ENCODE results near the gene LRR1. TPM values are rescaled to one million over a fixed set of nuclear protein-coding genes. Genes with fewer than 3 reads are reported as not detected.

Gene LRR1
- total and polyA plus RNA-seq, 8 donors: 10.1 to 16.1 (median 12.9) TPM

- H3K27me3 ChIP-seq: no peaks in the 10 kb centered on the region
- DNase-seq (no peak), ATAC-seq (no peak)
- H3K27ac ChIP-seq: no peak overlapping the region
- H3K4me1 ChIP-seq: peaks cover 17 to 49% of the 10 kb centered on the region in 2 donors
- H3K36me3 ChIP-seq: peaks cover 0 to 15% of the 10 kb centered on the region in 2 donors
- TF ChIP-seq CTCF (IDR thresholded peaks at IDR 0.05): no peak
- intact Hi-C loops (cut with DNase I): loop anchor here in 1 of 2 donors (10.0 kb wide), 1 partner anchor 197 kb away; no protein-coding TSS in a partner anchor
- no peak overlapping the region for H3K4me3 ChIP-seq
- H3K9me3 ChIP-seq: no peaks in the 10 kb centered on the region
These were observed 38.9 kb downstream of the LRR1 start for GRCh38 chr14:49637534-49638078.

DNA sequence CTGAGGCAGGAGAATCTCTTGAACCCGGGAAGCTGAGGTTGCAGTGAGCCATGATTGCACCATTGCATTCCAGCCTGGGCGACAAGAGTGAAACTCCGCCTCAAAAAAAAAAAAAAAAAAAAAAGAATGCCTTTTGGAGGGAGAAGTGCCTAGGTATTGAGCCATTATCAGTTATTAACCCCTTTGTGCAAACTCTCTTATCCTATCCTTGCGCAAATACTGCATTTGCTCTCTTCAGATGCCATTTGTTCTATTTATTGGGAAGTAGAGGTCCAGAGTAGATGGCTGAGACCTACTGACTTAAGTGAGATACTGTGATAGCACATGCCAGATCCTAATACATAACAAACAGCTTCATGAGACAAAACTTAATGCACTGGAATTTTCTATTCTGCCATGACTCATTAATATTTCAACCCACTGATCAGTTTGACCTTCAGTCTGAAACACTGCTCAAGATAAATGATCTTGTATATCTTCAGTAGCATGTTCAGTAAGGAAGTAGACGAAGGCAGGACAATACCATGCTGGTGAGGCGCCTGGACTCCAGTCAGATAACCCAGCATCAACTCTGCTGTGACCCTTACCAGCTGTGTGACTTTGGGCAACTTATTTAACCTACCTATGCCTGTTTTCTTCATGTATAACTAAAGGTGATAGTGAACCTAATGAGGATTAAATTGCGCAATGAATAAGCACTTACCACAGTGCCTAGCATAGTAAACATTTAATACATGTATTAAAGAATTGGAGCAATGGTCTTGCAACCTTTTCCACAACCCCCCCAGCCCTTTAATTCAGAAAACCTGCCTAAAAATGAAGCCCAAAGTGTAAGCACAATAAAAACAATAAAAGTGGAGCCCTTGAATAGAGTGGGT lies 42.0 kb downstream of the LRR1 start:
- ATAC-seq (peak; percentile 60), DNase-seq (no peak)
- H3K9me3 ChIP-seq: no peaks in the 10 kb centered on the region
- H3K27me3 ChIP-seq: no peaks in the 10 kb centered on the region
- peaks cover 17 to 38% of the 10 kb centered on the region in 2 donors for H3K4me1 ChIP-seq
- no peak overlapping the region for H3K4me3 ChIP-seq
- intact Hi-C loops (cut with DNase I): no loop called here
- peaks cover 0 to 15% of the 10 kb centered on the region in 2 donors for H3K36me3 ChIP-seq
- H3K27ac ChIP-seq: no peak overlapping the region
- TF ChIP-seq CTCF (IDR thresholded peaks at IDR 0.05): no peak

GRCh38 chr14:49641697-49642129 lies 43.0 kb downstream of the LRR1 start:
- Histone ChIP-seq H3K4me1 (peaks cover 9 to 29% of the 10 kb centered on the region in 2 donors), H3K9me3 (no peaks in the 10 kb centered on the region), H3K4me3 (no peak overlapping the region), H3K27me3 (no peaks in the 10 kb centered on the region), H3K36me3 (peaks cover 0 to 9% of the 10 kb centered on the region in 2 donors), H3K27ac (no peak overlapping the region)
- intact Hi-C loops (cut with DNase I): no loop called here
- DNase-seq (no peak), ATAC-seq (peak; percentile 73)
- no peak for TF ChIP-seq CTCF (IDR thresholded peaks at IDR 0.05)

GRCh38 chr14:49642163-49642562 lies 43.4 kb downstream of the LRR1 start:
- Histone ChIP-seq H3K36me3 (peaks cover 0 to 4% of the 10 kb centered on the region in 2 donors), H3K4me3 (no peak overlapping the region), H3K27me3 (no peaks in the 10 kb centered on the region), H3K27ac (no peak overlapping the region), H3K4me1 (peaks cover 7 to 24% of the 10 kb centered on the region in 2 donors), H3K9me3 (no peaks in the 10 kb centered on the region)
- TF ChIP-seq CTCF (IDR thresholded peaks at IDR 0.05): no peak
- no peak for ATAC-seq
- intact Hi-C loops (cut with DNase I): no loop called here
- no peak for DNase-seq

DNA sequence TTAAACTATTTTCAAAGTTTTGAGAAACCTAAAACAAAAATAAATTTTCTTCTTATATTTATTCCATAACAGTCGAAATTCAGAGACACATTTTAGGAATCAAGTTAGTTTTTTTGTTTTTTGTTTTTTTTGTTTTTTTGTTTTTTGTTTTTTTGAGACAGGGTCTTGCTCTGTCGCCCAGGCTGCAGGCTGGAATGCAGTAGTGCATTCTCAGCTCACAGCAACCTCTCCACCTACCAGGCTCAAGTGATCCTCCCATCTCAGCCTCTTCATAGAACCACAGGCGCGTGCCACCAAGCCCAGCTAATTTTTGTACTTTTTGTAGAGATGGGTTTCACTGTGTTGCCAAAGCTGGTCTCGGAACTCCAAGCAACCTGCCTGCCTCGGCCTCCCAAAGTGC lies 54.8 kb downstream of the LRR1 start:
- no peaks in the 10 kb centered on the region for H3K27me3 ChIP-seq
- no peaks in the 10 kb centered on the region for H3K9me3 ChIP-seq
- ATAC-seq (no peak), DNase-seq (no peak)
- no peak overlapping the region for H3K4me3 ChIP-seq
- no peak for TF ChIP-seq CTCF (IDR thresholded peaks at IDR 0.05)
- H3K27ac ChIP-seq: no peak overlapping the region
- intact Hi-C loops (cut with DNase I): no loop called here
- H3K4me1 ChIP-seq: no peaks in the 10 kb centered on the region
- H3K36me3 ChIP-seq: no peaks in the 10 kb centered on the region

All from left lung (tissue), 10 donors.